GM19240 (cell line): ENCODE results near the gene DMRT3.
A peak's percentile ranks its signal among the peaks of the same experiment; 100 is the strongest.
"Not testable (repeated sequence)": the region's sequence is repeated elsewhere in the genome, so short reads cannot be mapped to it uniquely, and the experiment has no call there.

ENCODE experiments used
- DNase-seq: peaks from one replicate; pipeline ENCODE4 v3.0.0; 2011; ENCODE audit warnings: low spot score; ENCODE audit not compliant: insufficient read length

DMRT3 gene

GRCh38 chr9:998299-999110 lies 22.1 kb downstream of the DMRT3 start:
- DNase-seq, result not testable (repeated sequence)

- DNase-seq, result no peak
These were observed 25.4 kb downstream of the DMRT3 start for GRCh38 chr9:1001838-1002237.

GRCh38 chr9:1002678-1003077 lies 26.2 kb downstream of the DMRT3 start:
- DNase-seq, result no peak

- DNase-seq, result no peak
These were observed 28.7 kb downstream of the DMRT3 start for GRCh38 chr9:1005043-1005667.

- no peak for DNase-seq
These were observed 30.9 kb downstream of the DMRT3 start for GRCh38 chr9:1007312-1007711.

GRCh38 chr9:1008216-1008615 lies 31.8 kb downstream of the DMRT3 start:
- no peak for DNase-seq

GRCh38 chr9:1009101-1009707 lies 32.7 kb downstream of the DMRT3 start:
- peak; percentile 54 for DNase-seq

GRCh38 chr9:1013021-1013420 lies 36.6 kb downstream of the DMRT3 start:
- no peak for DNase-seq

GRCh38 chr9:1014225-1014624 lies 37.8 kb downstream of the DMRT3 start:
- DNase-seq, result no peak

- DNase-seq, result no peak
These were observed 38.2 kb downstream of the DMRT3 start for GRCh38 chr9:1014640-1015039.

GRCh38 chr9:1018121-1018520 lies 41.7 kb downstream of the DMRT3 start:
- DNase-seq, result no peak

GRCh38 chr9:1024112-1024511 lies 47.7 kb downstream of the DMRT3 start:
- no peak for DNase-seq

GRCh38 chr9:1025131-1025530 lies 48.7 kb downstream of the DMRT3 start:
- DNase-seq, result no peak

GRCh38 chr9:1026219-1026618 lies 49.8 kb downstream of the DMRT3 start:
- no peak for DNase-seq

GRCh38 chr9:1028501-1029190 lies 52.2 kb downstream of the DMRT3 start:
- DNase-seq, result no peak

- no peak for DNase-seq
These were observed 55.6 kb downstream of the DMRT3 start for GRCh38 chr9:1031951-1032601.

GRCh38 chr9:1034271-1034670 lies 57.8 kb downstream of the DMRT3 start:
- no peak for DNase-seq

- no peak for DNase-seq
These were observed 63.1 kb downstream of the DMRT3 start for GRCh38 chr9:1039589-1039988.
